ENCODE results near the gene RNU1-2. TPM values are rescaled to one million over a fixed set of nuclear protein-coding genes. Genes with fewer than 3 reads are reported as not detected.
A peak's percentile ranks its signal among the peaks of the same experiment; 100 is the strongest.

The RNU1-2 gene
- total and polyA plus RNA-seq, 2 of the 8 experiments (the other 6 are each of a cell fraction or from before 2014, with no cell fraction given): 145 to 1,303 TPM

- POLR2A ChIA-PET (ENCODE audit: partially characterized antibody): interaction anchor here (0.9 to 1.4 kb wide), 3 partner anchors 21 to 29 kb away, joined by 3 to 6 read pairs (median 3); no protein-coding TSS in a partner anchor
- no peak overlapping the region for H3K27ac ChIP-seq (ENCODE audit: low read depth, low read length)
- TF ChIP-seq EP300 (IDR thresholded peaks at IDR 0.05; ENCODE audit: borderline replicate concordance in 1 of 2, low read depth in 2 of 2, low read length in 2 of 2) (no peak), SP2 (IDR thresholded peaks at IDR 0.05; ENCODE audit: low read length) (no peak), SP1 (IDR thresholded peaks at IDR 0.05; ENCODE audit: low read depth, low read length) (no peak), POLR2AphosphoS5 (IDR thresholded peaks at IDR 0.05; ENCODE audit: low read depth, low read length) (no peak), TBP (IDR thresholded peaks at IDR 0.05; ENCODE audit: low read depth, low read length) (no peak), SAP30 (IDR thresholded peaks at IDR 0.05; ENCODE audit: insufficient read depth, insufficient replicate concordance, low read length) (no peak)
Measured at GRCh38 chr1:16925635-16926490, 30.1 kb downstream of the RNU1-2 start.

More at GRCh38 chr1:16925635-16926490, 30.1 kb downstream of the RNU1-2 start:
- Histone ChIP-seq H3K79me1 (ENCODE audit: low read depth, low read length) (peaks cover 24% of the 10 kb centered on the region), H3K14ac (ENCODE audit: insufficient read length) (no peak overlapping the region), H3K18ac (ENCODE audit: extremely low read depth, low read length) (no peak overlapping the region), H3K36me3 (ENCODE audit: control insufficient read depth in 2 of 4, insufficient read depth in 4 of 4, low read length in 3 of 4) (peaks cover 0 to 4% (median 0%) of the 10 kb centered on the region in 4 experiments; a peak in 2 of 8 replicates), H3K56ac (replicated peaks; ENCODE audit: insufficient read length, low read depth, low read length) (no peak overlapping the region), H3K9ac (replicated peaks in 1 of 4; ENCODE audit: extremely low read depth in 1 of 4, low read depth in 3 of 4, low read length in 3 of 4) (no peak overlapping the region), H2BK120ac (replicated peaks; ENCODE audit: low read depth, low read length) (no peak overlapping the region), H2AFZ (ENCODE audit: low read length) (no peak overlapping the region), H3K23me2 (ENCODE audit: low read depth, low read length) (peaks cover 4% of the 10 kb centered on the region; the same call in 1 of the 2 replicates), H4K5ac (ENCODE audit: insufficient read length, low read depth, low read length) (no peak overlapping the region), H3K27me3 (replicated peaks in 1 of 4; ENCODE audit: control insufficient read depth in 3 of 4, extremely low read depth in 1 of 4, insufficient read depth in 3 of 4, low read length in 3 of 4) (no peaks in the 10 kb centered on the region), H2BK20ac (ENCODE audit: low read length) (no peak overlapping the region), H3K4ac (replicated peaks; ENCODE audit: insufficient read length, low read depth, low read length) (no peak overlapping the region), H3K23ac (ENCODE audit: insufficient read length) (no peak overlapping the region), H4K91ac (replicated peaks; ENCODE audit: insufficient read length, low read length) (peak overlapping the region; percentile 18), H3K4me3 (ENCODE audit: extremely low read depth in 1 of 4, insufficient read depth in 2 of 4, low read depth in 3 of 4, low read length in 4 of 4) (no peak overlapping the region), H4K8ac (ENCODE audit: extremely low read depth, insufficient read depth, low read length) (peak overlapping the region; percentile 9; the same call in 1 of the 2 replicates), H4K20me1 (replicated peaks in 1 of 2; ENCODE audit: control insufficient read depth in 1 of 2, insufficient read depth in 2 of 2, low read length in 2 of 2) (peaks cover 2 to 15% of the 10 kb centered on the region in 2 experiments), H3K4me1 (replicated peaks in 1 of 4; ENCODE audit: control insufficient read depth in 3 of 4, insufficient read depth in 4 of 4, low read length in 3 of 4) (peaks cover 0 to 33% (median 17%) of the 10 kb centered on the region in 4 experiments; a peak in 6 of 7 replicates), H2AK5ac (ENCODE audit: low read depth, low read length) (no peak overlapping the region), H3K4me2 (ENCODE audit: insufficient read depth in 1 of 2, low read depth in 2 of 2, low read length in 2 of 2) (no peak overlapping the region), H3K79me2 (ENCODE audit: control insufficient read depth in 1 of 2, insufficient read depth in 2 of 2, low read length in 2 of 2) (peaks cover 0 to 23% of the 10 kb centered on the region in 2 experiments; a peak in 2 of 4 replicates), H3K9me3 (ENCODE audit: insufficient read depth in 2 of 2, low read depth in 1 of 2, low read length in 1 of 2) (no peaks in the 10 kb centered on the region), H2BK12ac (ENCODE audit: low read depth, low read length) (no peak overlapping the region), H2BK15ac (ENCODE audit: low read length) (no peak overlapping the region), H2BK5ac (ENCODE audit: low read depth, low read length) (0 out of 2 replicates have a peak overlapping the region, but pooled peaks have one; percentile 35)
- whole genome bisulfite sequencing, 2 experiments (ENCODE audit: extremely low coverage in 1 of 2, insufficient coverage in 1 of 2, insufficient read length in 1 of 2, insufficient replicate concordance in 2 of 2, low coverage in 1 of 2, low lambda C conversion rate in 2 of 2, missing lambda C conversion rate in 1 of 2): 92% methylated on average over 13 of the region's 13 CpGs; no CpG with 5 or more reads in 1 of the 2 experiments
- FAIRE-seq (no peak), DNase-seq (ENCODE audit: low read depth in 1 of 2, low spot score in 2 of 2) (no peak)
- CTCF ChIA-PET (ENCODE audit: partially characterized antibody): interaction anchor here (0.6 to 2.2 kb wide), 14 partner anchors 12 to 304 kb away, joined by 3 to 11 read pairs (median 4); no protein-coding TSS in a partner anchor

Data from H1 (cell line).